GM19099 (cell line): ENCODE results near the gene GNB4.

Source experiments
- POLR2A ChIP-seq: IDR thresholded peaks from 3 replicates; pipeline ENCODE4 v1.6.1; 2011; ENCODE audit warnings: low read depth; ENCODE audit not compliant: insufficient read length; ENCODE audit errors: extremely low read depth

Gene GNB4

DNA sequence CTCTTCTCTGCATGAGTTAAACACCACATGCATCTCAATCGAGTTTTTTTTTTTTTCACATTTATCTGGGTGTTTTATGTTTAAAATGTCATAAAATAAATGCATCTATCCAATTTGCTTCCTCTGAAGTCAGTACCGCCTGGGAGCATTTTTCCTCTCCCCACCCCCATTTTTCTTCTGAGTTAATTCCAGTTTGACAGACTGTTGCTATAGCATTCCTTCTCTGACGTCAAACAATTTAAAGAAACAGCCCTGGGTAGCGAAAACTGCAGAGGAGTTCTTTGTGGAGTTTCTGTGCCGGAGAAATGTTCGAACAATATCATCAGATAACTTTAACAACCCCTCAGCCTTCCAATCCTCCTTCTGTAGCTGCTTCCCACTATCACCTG lies 900 bp upstream of the GNB4 start:
- TF ChIP-seq POLR2A, result no peak

DNA sequence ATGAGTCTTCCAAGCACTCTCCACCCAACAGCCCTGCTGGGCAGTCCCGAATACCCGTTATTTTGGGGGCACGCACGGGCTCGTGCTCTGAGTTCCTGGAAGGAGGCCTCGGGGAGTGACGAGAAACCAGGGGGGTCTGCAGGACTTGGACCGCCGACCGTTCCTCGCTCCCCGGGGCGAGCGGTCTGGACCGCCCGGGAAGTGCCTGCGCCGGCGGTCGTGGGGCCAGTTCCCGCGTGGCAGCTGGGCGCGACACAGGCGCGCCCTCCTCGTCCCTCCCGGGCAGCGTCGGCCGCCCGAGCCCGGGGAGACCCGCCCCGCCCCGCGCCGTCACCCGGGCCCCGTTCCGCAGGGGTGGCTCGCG lies 387 bp downstream of the GNB4 start:
- no peak for TF ChIP-seq POLR2A

DNA sequence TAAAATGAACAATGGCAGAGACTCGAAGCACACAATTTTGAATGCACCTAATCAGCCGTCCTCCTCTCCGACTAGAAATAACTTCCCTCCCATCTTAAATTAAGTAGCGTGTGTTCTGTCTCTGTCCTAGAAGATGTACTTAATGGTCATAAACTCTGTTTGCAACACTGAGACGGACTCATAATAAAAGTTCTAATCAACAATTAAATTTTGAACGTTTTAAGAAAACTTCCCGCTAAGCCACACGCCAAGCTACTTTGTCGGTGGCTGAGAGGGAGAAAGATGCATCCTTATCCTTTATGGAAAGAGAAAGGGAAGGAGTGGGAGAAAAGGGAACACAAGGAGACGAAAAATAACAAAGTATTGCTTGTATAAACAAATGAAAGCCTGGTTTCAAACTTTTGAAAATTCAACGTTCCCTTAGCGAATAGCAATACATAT lies 989 bp downstream of the GNB4 start:
- TF ChIP-seq POLR2A, result no peak

DNA sequence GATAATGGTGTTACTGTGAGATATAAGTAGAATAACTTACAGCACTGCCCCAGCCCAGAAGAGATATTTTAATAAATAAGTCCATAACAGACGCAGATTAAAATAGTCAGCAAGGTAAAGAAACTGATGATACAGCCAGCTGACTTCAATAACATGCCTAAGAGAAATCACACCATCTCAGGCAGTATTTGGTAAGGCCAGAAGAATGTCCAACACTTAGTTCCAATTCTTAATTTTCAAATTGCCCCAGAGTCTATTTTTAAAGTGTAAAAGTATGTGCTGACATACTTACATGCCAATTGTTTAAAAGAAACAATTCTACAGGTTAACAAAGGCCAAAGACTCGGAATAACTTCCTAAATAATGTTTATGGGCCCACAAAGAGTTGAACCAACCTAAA lies 1.6 kb downstream of the GNB4 start:
- no peak for TF ChIP-seq POLR2A

DNA sequence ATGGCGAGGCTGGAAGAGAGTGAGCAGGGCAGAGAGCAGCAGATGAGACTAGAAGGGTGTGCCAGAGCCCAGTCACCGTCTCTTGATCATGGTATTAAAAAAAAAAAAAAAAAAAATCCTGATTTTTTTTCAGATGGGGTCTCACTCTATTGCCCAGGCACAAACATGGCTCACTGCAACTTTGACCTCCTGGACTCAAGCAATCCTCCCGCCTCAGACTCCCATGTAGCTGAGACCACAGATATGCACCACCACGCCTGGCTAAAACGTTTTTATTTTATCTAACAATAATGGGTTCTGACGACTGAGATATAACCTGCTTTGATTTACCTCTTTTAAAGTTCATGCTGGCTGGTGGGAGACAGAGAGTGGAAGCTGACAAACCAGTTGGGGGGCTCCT lies 4.0 kb downstream of the GNB4 start:
- no peak for TF ChIP-seq POLR2A

DNA sequence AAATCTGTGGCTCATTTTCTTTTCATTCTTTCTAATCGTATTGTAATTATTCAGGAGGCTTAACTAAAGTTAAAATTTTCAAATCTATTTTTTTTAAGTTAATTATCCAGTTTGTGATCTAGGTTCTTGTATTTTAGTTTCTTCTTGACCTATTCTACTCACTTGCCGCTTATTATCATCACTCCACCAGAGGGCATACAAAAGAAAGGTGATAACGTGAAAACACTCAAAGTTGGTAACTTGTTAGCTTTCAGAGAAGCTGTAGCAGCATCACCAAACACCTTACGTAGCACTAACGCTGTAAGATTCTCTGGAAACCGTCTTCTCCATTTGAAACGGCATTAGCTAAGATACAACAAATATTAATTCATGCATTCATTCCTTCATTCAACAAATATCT lies 4.8 kb downstream of the GNB4 start:
- no peak for TF ChIP-seq POLR2A

DNA sequence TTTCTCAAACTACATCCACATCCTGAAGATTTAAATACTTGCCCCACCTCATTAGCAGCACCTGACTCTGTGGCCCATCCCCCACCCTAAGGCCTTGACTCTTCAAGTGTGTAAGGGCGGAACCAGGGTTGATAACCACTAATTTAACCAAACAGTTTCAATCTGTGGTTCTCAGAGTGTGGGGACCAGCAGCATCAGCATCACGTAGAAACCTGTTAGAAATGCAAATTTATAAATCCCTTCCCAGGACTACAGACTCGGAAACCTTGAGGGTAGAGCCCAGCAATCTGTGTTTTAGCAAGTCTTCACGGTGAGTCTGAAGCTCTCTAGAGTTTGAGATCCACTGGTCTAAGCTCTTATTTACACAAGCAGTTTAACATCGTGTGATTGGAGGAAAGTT lies 12.4 kb downstream of the GNB4 start:
- TF ChIP-seq POLR2A, result no peak

DNA sequence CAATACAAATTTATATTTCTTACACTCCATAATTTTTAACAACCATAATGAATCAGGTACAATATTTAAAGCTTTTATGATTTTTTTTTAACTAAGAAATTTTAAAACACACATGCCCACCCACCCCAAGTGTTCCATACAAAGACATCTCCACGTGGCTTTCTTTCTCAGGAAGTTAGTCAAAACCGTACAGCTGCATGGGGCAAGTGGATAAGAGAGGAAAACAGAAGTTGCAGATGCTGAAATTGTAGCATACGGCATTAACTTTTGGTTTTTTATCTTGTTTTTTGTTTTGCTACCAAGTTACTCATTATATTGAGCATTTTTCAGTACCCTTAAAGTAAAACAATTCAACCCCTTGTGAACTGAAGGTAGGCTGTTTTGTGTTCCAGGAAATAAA lies 14.8 kb downstream of the GNB4 start:
- no peak for TF ChIP-seq POLR2A

DNA sequence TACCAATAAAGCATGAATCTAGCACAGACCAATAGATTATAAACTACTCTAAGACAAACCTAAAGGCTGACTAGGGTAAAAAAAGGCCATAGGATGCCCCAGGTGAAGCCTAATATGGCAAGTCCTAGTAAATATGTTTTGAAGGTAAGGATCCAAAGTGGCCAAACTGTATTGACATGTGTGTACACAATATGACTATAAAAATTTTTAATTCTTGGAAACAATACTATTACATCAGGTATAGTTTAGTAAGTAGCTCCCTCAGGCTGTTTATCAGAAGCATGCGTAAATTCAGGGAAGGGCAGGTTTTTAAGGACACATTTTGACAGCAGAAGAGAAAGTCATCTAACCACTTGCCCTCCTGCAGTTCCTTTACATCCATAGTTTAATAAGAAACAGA lies 18.8 kb downstream of the GNB4 start:
- TF ChIP-seq POLR2A, result no peak

DNA sequence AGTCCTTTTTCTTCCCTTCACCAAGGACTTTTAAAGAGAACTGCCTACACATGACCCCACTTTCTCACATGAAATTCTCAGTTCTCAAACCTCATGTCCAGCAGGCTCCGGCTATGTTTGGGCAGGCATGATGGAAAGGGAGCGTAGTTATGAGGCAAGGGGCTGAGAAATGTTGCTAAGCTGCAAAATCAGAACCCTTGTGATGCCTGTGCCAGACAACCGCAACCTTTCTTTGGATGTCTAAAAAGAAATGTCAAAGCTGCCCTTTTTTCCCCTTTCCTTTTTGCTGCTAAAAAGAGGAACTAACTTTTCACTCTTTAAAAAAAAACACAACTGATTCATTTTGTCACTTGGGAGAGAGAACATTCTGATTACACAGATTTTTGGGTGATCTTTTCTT lies 19.2 kb downstream of the GNB4 start:
- no peak for TF ChIP-seq POLR2A

DNA sequence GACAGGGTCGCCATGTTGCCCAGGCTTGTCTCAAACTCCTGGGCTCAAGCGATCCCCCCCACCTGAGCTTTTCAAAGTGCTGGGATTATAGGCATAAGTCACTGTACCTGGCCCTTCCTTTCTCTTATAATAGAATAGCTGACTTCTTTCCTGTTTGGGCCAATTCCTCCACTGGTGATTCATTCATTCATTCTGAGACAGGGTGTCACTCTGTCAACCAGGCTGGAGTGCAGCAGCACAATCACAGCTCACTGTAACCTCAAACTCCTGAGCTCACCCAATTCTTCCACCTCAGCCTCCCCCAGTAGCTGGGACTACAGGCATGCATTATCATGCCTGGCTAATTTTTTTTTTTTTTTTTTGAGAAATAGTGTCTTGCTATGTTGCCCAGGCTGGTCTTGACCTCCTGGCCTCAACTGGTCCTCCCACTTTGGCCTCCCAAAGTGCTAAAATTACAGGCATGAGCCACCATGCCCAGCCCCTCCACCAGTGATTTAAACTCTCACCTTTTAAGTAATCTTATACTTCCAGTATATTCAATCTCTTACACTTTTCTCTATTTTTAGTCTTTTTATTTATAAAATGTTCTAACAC lies 20.9 kb downstream of the GNB4 start:
- TF ChIP-seq POLR2A, result no peak

DNA sequence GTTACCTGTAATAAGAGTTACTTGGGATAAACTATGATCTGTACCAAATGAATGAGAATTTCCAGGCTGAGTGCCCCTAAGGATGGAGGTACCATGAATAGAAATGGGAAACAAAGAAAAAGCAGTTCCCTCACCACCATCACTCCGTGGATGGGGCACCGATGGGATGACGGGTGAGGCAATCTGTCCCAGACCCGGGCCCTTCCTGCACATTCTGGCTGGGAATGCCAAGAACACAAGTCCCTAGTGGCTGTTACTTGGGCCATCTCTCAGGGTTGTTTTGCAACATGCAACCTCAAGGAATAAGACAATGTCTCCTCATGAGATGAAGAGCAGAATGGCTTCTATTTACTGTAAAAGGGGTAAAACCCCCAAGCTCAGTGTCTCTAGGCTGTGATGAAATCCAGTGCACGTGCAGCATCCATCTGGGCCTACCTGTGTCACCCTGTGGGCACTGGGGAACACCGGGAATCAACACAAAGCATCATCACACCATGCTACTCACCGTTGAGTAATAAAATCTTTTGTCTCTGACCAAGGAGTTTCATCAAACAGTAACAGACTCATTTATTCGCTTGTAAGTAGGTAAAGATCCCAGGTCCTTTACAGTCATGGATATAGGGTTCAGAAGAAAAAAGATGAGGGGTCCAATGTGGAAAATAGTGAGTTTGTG lies 22.3 kb downstream of the GNB4 start:
- no peak for TF ChIP-seq POLR2A

DNA sequence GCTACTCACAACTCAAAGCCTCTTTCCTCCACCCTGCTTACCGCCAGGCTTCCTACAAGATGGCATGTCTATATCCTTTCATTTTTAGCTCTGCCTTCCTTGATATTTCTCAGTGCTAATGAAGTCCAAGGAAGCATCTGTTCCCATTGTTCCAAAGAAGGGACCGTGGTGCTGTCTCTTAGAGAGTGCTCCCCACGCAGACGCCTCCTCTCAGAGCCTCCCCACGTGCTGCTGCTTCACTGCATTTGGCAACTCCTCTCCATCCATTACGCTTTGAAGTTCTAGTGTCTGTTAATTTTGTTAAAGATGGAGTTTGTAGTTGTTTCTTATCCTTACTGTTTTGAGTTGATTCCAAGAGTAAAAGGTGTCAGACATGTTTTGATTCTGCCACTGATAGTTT lies 26.2 kb downstream of the GNB4 start:
- no peak for TF ChIP-seq POLR2A

DNA sequence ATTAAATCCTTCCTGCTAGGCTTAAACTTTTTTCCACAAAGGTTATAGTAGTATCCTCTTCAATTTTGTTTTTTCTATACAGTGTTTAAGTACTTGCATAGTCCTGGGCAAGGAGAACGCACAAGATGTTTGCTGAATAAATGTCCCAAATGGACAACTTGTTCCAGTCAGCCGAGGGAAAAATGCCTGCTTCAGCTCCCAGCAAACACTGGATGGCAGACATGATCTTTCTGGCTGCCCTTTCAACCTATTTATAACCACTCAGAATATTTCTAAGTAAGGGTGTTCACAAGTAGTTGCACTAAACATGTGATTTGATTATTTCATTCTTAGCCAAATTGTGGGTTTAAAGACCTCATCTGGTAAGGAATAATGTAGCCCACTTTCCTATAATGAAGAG lies 29.8 kb downstream of the GNB4 start:
- no peak for TF ChIP-seq POLR2A

DNA sequence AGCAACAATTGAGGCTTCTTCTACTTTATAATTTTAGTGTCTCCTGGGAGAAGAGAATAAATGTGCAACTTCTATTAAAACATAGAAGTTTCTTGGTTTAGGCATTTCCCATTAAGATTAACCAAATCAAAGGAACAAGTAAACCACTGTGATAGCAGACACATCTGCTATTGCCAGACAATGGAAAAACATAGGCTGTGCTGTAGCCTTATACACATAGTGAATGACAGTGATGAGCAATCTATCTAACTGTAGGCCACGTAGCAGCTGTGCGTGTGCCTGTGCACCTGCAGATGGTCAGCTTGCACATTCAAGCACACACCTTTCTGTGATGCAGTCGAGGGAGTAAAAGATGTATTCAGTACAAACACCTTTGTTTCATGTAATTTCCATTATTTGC lies 32.7 kb downstream of the GNB4 start:
- TF ChIP-seq POLR2A, result no peak

DNA sequence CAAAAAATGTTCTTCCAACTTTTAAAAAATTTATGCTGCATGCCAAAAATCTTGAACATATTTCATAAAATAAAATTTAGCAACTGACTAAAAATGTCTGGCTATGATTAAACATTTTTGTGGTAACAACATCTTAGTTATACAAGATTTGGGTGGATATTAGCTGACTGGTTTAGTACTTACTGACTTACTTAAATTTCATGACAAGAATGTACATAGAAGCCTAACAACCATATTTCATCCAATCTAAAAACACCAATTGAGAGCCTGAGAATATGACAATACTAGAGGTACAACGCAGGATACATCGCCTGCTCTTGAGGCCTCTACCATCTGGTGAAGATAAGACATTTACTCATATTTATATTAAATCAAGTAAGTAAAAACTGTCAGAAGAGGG lies 34.6 kb downstream of the GNB4 start:
- no peak for TF ChIP-seq POLR2A

DNA sequence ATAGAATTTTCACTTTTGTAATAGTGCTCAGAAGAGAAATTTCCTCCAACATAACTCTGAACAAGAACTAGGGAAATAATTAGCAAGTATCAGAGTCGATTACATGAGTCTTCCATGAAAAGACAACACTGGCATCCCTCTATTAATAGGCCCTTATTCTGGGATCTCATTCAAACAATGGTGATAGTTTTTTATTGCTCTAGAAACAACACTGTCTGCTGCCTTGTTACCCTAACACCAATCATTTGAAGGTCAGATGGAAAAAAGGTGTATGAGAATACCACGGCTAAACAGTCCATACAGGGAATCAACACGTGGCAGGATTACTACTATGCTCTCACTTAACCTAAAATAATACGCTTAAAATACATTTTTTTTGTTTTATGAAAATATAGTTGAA lies 35.9 kb downstream of the GNB4 start:
- no peak for TF ChIP-seq POLR2A
